Measurements from ENCODE around the gene CCDC134.
A peak's percentile ranks its signal among the peaks of the same experiment; 100 is the strongest.
"Not testable (repeated sequence)": the region's sequence is repeated elsewhere in the genome, so short reads cannot be mapped to it uniquely, and the experiment has no call there.

CCDC134 gene

GRCh38 chr22:41831828-41832552 is 31.5 kb downstream of the CCDC134 start:
- in situ Hi-C loops (cut with MboI; ENCODE audit: low sequenced_read_pairs, unreplicated experiment): no loop called here
- DNase-seq (ENCODE audit: low spot score): no peak

GRCh38 chr22:41832553-41833368 is 32.3 kb downstream of the CCDC134 start, which contains the start of gene SREBF2:
Gene SREBF2 (plus strand): TSS chr22:41833105. CDS start chr22:41833271, 166 bp downstream.
- in situ Hi-C loops (cut with MboI; ENCODE audit: low sequenced_read_pairs, unreplicated experiment): no loop called here
- TF ChIP-seq CTCF (IDR thresholded peaks at IDR 0.05; ENCODE audit: borderline replicate concordance, control extremely low read depth, extremely low read depth, insufficient read depth, missing control alignments): no peak

More at GRCh38 chr22:41831828-41832552, 31.5 kb downstream of the CCDC134 start:
- no peak for TF ChIP-seq CTCF (IDR thresholded peaks at IDR 0.05; ENCODE audit: borderline replicate concordance, control extremely low read depth, extremely low read depth, insufficient read depth, missing control alignments)

GRCh38 chr22:41833369-41834004 is 33.0 kb downstream of the CCDC134 start:
- peak; percentile 62 for DNase-seq (ENCODE audit: low spot score)
- in situ Hi-C loops (cut with MboI; ENCODE audit: low sequenced_read_pairs, unreplicated experiment): no loop called here

More at GRCh38 chr22:41832553-41833368, 32.3 kb downstream of the CCDC134 start, which contains the start of gene SREBF2:
- peak; percentile 99 for DNase-seq (ENCODE audit: low spot score)

GRCh38 chr22:41834005-41834944 is 33.8 kb downstream of the CCDC134 start:
- DNase-seq (ENCODE audit: low spot score): no peak
- in situ Hi-C loops (cut with MboI; ENCODE audit: low sequenced_read_pairs, unreplicated experiment): no loop called here
- TF ChIP-seq CTCF (IDR thresholded peaks at IDR 0.05; ENCODE audit: borderline replicate concordance, control extremely low read depth, extremely low read depth, insufficient read depth, missing control alignments): no peak

More at GRCh38 chr22:41833369-41834004, 33.0 kb downstream of the CCDC134 start:
- TF ChIP-seq CTCF (IDR thresholded peaks at IDR 0.05; ENCODE audit: borderline replicate concordance, control extremely low read depth, extremely low read depth, insufficient read depth, missing control alignments): no peak

GRCh38 chr22:41835462-41835861 is 35.0 kb downstream of the CCDC134 start:
- in situ Hi-C loops (cut with MboI; ENCODE audit: low sequenced_read_pairs, unreplicated experiment); DNase-seq (ENCODE audit: low spot score): not testable (repeated sequence)

GRCh38 chr22:41836551-41836950 is 36.1 kb downstream of the CCDC134 start:
- TF ChIP-seq CTCF (IDR thresholded peaks at IDR 0.05; ENCODE audit: borderline replicate concordance, control extremely low read depth, extremely low read depth, insufficient read depth, missing control alignments): no peak
- in situ Hi-C loops (cut with MboI; ENCODE audit: low sequenced_read_pairs, unreplicated experiment): no loop called here

More at GRCh38 chr22:41836551-41836950, 36.1 kb downstream of the CCDC134 start:
- DNase-seq (ENCODE audit: low spot score): no peak

Data from GM13976 (cell line).